MM.1S (cell line): ENCODE measurements around the gene NAA60.

Experiments used
- DNase-seq: peaks from one replicate; pipeline ENCODE4 v3.0.0-alpha.2; 2015
- H2AFZ ChIP-seq: fragments of 300-600 bp; sonication (generic); 2 replicates; pipeline ENCODE4 v1.6.0; 2016; ENCODE audit warnings: antibody characterized with exemption, low read length
- H3F3A ChIP-seq: fragments of 300-600 bp; sonication (generic); 2 replicates; pipeline ENCODE4 v1.6.1; 2016; ENCODE audit warnings: mild to moderate bottlenecking, antibody characterized with exemption, low read length, moderate library complexity, mixed read lengths; ENCODE audit not compliant: insufficient read depth
- H3K27ac ChIP-seq: fragments of 300-600 bp; sonication (generic); 2 replicates; pipeline ENCODE4 v1.5.1; 2016; ENCODE audit warnings: mild to moderate bottlenecking, low read length
- H3K27me3 ChIP-seq: fragments of 300-600 bp; sonication (generic); replicated peaks from 2 replicates; pipeline ENCODE4 v1.6.0; 2016; ENCODE audit warnings: low read length; ENCODE audit not compliant: insufficient read depth
- H3K36me3 ChIP-seq: fragments of 300-600 bp; sonication (generic); replicated peaks from 2 replicates; pipeline ENCODE4 v1.6.1; 2016; ENCODE audit warnings: mild to moderate bottlenecking, low read length, mixed read lengths; ENCODE audit not compliant: insufficient read depth
- H3K4me1 ChIP-seq: fragments of 300-600 bp; sonication (generic); 2 replicates; pipeline ENCODE4 v1.6.1; 2016; ENCODE audit warnings: low read length, mixed read lengths
- H3K4me2 ChIP-seq: fragments of 300-600 bp; sonication (generic); 2 replicates; pipeline ENCODE4 v1.6.0; 2016; ENCODE audit warnings: low read depth, low read length
- H3K4me3 ChIP-seq: fragments of 300-600 bp; sonication (generic); 2 replicates; pipeline ENCODE4 v1.5.1; 2016; ENCODE audit warnings: low read length, mixed read lengths
- H3K79me2 ChIP-seq: fragments of 300-600 bp; sonication (generic); 2 replicates; pipeline ENCODE4 v1.6.1; 2016; ENCODE audit warnings: mixed run types, low read length, mixed read lengths
- H3K9ac ChIP-seq: fragments of 300-600 bp; sonication (generic); 2 replicates; pipeline ENCODE4 v1.6.1; 2016; ENCODE audit warnings: low read length, mixed read lengths
- H3K9me2 ChIP-seq: fragments of 300-600 bp; sonication (generic); replicated peaks from 2 replicates; pipeline ENCODE4 v1.6.1; 2016; ENCODE audit warnings: mild to moderate bottlenecking, low read length, mixed read lengths; ENCODE audit not compliant: insufficient read depth
- H3K9me3 ChIP-seq: fragments of 300-600 bp; sonication (generic); replicated peaks from 2 replicates; pipeline ENCODE4 v1.6.1; 2016; ENCODE audit warnings: mild to moderate bottlenecking, low read length, mixed read lengths; ENCODE audit not compliant: insufficient read depth
- H4K20me1 ChIP-seq: fragments of 300-600 bp; sonication (generic); 2 replicates; pipeline ENCODE4 v1.6.1; 2016; ENCODE audit warnings: mild to moderate bottlenecking, low read length, moderate library complexity, mixed read lengths; ENCODE audit not compliant: insufficient read depth
- CTCF ChIP-seq: fragments of 300-600 bp; sonication (generic); IDR thresholded peaks from 2 replicates; pipeline ENCODE4 v1.5.1; 2016; ENCODE audit warnings: antibody characterized with exemption, low read length, mixed read lengths
- EZH2 ChIP-seq: fragments of 300-600 bp; sonication (generic); optimal IDR thresholded peaks from 2 replicates; pipeline ENCODE3; 2017; ENCODE audit warnings: low read depth, mild to moderate bottlenecking, antibody characterized with exemption, low read length, mixed read lengths
- EZH2phosphoT487 ChIP-seq: fragments of 300-600 bp; sonication (generic); IDR thresholded peaks from 2 replicates; pipeline ENCODE4 v1.6.1; 2018; ENCODE audit warnings: antibody characterized with exemption, low read length

NAA60 gene

GRCh38 chr16:3518292-3518985 lies 75.0 kb downstream of the NAA60 start:
- no peaks in the 10 kb centered on the region for H3K9me3 ChIP-seq
- no peaks in the 10 kb centered on the region for H3K27me3 ChIP-seq
- no peaks in the 10 kb centered on the region for H3K36me3 ChIP-seq
- no peak overlapping the region for H3K9ac ChIP-seq
- H3K27ac ChIP-seq: no peak overlapping the region
- peaks cover 8% of the 10 kb centered on the region for H3F3A ChIP-seq
- H4K20me1 ChIP-seq: no peaks in the 10 kb centered on the region
- H3K9me2 ChIP-seq: no peaks in the 10 kb centered on the region
- no peak for DNase-seq
- H3K4me2 ChIP-seq: no peak overlapping the region
- peaks cover 19% of the 10 kb centered on the region for H3K4me1 ChIP-seq
- H2AFZ ChIP-seq: no peak overlapping the region
- no peak overlapping the region for H3K4me3 ChIP-seq
- no peak for TF ChIP-seq EZH2
- TF ChIP-seq CTCF: no peak
- no peak for TF ChIP-seq EZH2phosphoT487
- H3K79me2 ChIP-seq: no peaks in the 10 kb centered on the region

GRCh38 chr16:3518986-3519348 lies 75.5 kb downstream of the NAA60 start:
- TF ChIP-seq EZH2 (no peak), EZH2phosphoT487 (no peak), CTCF (no peak)
- Histone ChIP-seq H3K4me2 (no peak overlapping the region), H3K9me2 (no peaks in the 10 kb centered on the region), H4K20me1 (no peaks in the 10 kb centered on the region), H3K9ac (no peak overlapping the region), H3K4me3 (no peak overlapping the region), H3K9me3 (no peaks in the 10 kb centered on the region), H3K79me2 (no peaks in the 10 kb centered on the region), H3K27ac (no peak overlapping the region), H3K4me1 (peaks cover 14% of the 10 kb centered on the region), H2AFZ (no peak overlapping the region), H3K27me3 (no peaks in the 10 kb centered on the region), H3K36me3 (no peaks in the 10 kb centered on the region), H3F3A (peaks cover 3% of the 10 kb centered on the region)
- no peak for DNase-seq

GRCh38 chr16:3519581-3519980 lies 76.1 kb downstream of the NAA60 start:
- no peak overlapping the region for H3K27ac ChIP-seq
- H3K4me3 ChIP-seq: no peak overlapping the region
- no peaks in the 10 kb centered on the region for H3K9me3 ChIP-seq
- peaks cover 8% of the 10 kb centered on the region for H3K4me1 ChIP-seq
- no peaks in the 10 kb centered on the region for H3K27me3 ChIP-seq
- no peak overlapping the region for H3K4me2 ChIP-seq
- no peaks in the 10 kb centered on the region; the same call in 1 of the 2 replicates for H3F3A ChIP-seq
- DNase-seq: no peak
- no peak overlapping the region for H3K9ac ChIP-seq
- H3K79me2 ChIP-seq: no peaks in the 10 kb centered on the region
- no peaks in the 10 kb centered on the region for H4K20me1 ChIP-seq
- TF ChIP-seq EZH2phosphoT487 (no peak), CTCF (no peak), EZH2 (no peak)
- H3K36me3 ChIP-seq: no peaks in the 10 kb centered on the region
- no peak overlapping the region for H2AFZ ChIP-seq
- H3K9me2 ChIP-seq: no peaks in the 10 kb centered on the region
